ENCODE measurements around the gene CPE.

DNA sequence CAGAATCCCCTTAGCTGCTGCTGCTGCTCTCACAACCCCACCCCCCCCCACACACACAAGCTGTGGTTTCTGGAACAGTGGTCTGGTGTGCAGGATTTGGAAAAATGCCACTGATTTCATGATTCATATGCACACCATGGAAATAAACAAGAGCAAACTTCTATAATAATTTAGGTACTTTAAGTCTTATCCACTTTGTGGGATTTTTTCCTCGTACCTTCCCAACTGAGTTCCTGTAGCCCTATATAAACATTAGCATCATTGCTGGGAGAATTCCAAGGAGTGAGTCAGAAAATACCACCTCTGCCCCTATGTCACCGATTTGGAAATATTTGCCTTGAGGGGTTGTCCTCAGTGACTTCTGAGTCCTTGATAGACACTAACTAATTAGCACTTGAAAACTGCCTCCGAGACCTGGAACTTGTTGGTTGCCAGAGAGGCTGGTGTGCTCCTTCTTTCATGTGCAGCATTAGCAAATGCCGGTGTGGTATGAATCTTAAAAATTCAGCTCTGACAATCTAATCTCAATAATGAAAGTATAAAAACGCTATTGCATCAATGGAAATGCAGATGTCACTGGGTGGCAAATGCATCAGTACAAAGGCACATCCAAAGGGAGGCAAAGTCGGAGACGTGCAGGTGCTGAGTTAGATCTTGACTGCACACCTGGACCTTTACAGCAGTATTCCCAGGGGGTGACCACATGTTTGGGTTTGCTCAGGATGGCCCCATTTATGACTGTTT, 61.8 kb downstream of the CPE start:
- TF ChIP-seq, protein P1, sequence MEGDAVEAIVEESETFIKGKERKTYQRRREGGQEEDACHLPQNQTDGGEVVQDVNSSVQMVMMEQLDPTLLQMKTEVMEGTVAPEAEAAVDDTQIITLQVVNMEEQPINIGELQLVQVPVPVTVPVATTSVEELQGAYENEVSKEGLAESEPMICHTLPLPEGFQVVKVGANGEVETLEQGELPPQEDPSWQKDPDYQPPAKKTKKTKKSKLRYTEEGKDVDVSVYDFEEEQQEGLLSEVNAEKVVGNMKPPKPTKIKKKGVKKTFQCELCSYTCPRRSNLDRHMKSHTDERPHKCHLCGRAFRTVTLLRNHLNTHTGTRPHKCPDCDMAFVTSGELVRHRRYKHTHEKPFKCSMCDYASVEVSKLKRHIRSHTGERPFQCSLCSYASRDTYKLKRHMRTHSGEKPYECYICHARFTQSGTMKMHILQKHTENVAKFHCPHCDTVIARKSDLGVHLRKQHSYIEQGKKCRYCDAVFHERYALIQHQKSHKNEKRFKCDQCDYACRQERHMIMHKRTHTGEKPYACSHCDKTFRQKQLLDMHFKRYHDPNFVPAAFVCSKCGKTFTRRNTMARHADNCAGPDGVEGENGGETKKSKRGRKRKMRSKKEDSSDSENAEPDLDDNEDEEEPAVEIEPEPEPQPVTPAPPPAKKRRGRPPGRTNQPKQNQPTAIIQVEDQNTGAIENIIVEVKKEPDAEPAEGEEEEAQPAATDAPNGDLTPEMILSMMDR (IDR thresholded peaks at IDR 0.05): no peak
- TF ChIP-seq POLR2AphosphoS5 (IDR thresholded peaks at IDR 0.05): peak; percentile 61
